Activated CD4-positive, alpha-beta T cell treated with anti-CD3 and anti-CD28 coated beads, Interleukin-2, amount 50 U/mL, for 24 hours (primary cell): ENCODE measurements around the gene ATXN10.
"Not testable (repeated sequence)": the region's sequence is repeated elsewhere in the genome, so short reads cannot be mapped to it uniquely, and the experiment has no call there.

Experiments used
- DNase-seq, 2 donors: peaks; one replicate each; pipeline ENCODE4 v3.0.0-alpha.2; 2020; ENCODE audit warnings: low read depth in 1 of 2, low spot score in 1 of 2

Gene ATXN10

GRCh38 chr22:45640941-45641621 lies 30.6 kb upstream of the ATXN10 start:
- DNase-seq = no peak

DNA sequence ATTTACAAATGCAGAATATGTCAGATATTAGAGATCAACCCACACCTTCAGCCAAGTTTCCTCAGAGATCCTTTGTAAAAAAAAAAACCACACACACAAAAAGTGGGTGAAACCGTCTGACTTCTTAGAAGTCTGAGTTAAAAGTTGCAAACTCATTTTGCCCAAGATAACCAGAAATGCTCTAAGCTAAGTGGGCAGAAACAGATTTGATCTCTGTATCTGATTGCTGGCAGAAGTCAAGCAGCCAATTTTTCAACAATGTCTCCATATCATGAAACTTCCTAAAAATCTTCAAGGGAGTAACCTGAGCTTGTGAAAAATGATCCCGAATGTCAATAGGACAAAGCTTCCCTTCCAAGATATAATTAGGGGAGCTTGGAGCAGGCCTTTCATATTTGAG lies 28.6 kb upstream of the ATXN10 start:
- no peak for DNase-seq

GRCh38 chr22:45644714-45645113 lies 26.9 kb upstream of the ATXN10 start:
- DNase-seq = no peak

GRCh38 chr22:45645150-45645525 lies 26.5 kb upstream of the ATXN10 start:
- DNase-seq = no peak

- peak; percentile 61 to 77 for DNase-seq
Measured at GRCh38 chr22:45645526-45646414, 25.9 kb upstream of the ATXN10 start.

DNA sequence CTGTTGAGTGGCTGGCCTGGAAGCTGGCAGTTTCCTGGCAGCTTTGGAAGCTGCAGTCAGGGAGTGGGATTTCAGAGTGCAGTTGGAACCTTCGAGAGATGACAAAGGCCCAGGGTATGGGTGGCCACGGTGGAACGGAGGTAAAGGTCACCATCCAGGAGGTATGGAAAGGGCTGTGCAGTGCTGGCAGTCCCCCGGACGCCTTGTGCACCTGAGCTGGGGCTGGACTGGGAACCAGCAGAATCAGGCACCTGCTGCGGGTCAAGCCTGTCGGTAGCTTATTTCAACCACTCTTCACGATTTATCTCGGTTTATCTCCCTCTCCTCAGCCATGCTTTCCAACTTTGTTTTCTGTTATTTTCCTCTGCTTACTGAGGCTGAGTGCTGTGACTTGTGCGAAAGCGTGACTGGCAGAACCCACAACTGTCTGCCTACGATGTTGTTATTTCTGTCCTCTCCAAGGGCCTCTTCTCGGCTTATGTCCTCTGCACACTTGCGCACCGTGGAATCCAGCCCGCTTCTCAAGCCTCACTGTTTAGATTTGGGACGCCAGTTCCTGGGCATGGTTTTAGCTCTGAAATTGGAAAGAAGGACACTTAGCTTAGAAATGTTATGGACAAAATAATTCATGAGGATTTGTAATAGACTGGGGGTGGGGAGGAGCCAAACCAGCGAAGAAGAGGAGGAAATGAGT lies 24.0 kb upstream of the ATXN10 start:
- DNase-seq = no peak

DNA sequence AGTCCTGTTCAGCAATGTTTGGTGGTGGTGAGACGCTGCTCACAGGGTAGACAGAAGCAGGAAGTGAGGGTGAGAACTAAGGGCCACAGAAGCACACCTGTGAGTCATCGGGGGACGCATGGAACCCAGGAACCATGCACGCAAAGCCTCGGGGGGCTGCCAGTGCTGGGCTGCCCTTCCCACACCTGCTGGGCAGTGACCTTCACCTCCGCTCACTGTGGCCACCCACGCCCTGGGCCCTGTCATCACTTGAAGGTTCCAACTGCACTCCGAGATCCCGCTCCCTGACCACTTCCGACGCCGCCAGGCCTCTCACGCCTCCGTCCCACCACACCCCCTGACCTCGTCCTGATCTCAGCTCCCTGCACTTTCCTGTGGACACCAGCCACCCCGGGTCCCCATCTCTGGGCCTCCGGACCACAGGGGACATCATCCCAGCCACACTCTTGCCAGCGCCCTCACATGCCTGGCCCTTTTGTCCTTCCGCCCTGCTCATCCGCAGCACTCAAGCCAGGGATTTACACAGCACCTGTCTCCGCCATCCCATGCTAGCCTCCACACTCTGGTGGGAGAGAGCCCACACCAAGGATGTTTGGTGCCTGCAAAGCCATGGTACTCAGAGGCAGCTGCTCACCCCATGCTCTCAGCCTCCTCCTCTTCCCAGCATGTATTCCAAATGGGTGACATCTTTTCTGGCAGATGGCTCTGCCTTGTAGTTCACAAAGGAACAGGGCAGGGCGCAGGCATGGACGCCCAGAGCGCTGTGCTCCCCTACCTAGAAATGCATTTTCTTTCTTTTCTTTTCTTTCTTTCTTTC lies 23.1 kb upstream of the ATXN10 start:
- DNase-seq = no peak

GRCh38 chr22:45649809-45650208 lies 21.8 kb upstream of the ATXN10 start:
- no peak for DNase-seq

DNA sequence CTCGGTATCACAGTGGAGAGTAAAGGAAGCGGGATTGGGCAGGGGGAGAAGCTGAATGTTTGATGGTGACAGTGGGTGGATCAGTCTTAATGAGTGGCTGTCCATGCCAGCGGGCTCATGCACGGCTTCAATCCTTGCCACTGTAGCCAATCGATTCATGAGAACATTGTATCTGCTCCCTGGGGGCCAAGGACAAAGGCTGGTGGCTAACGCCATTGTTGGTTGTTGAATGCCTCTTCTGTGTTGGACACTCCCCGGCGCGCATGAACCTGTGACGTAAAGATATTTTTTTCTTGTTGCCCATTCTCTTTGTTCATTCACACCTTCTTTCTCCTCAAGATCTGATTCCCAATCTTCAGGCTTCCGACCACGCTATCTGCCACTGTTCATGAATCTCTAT lies 20.9 kb upstream of the ATXN10 start:
- no peak for DNase-seq

DNA sequence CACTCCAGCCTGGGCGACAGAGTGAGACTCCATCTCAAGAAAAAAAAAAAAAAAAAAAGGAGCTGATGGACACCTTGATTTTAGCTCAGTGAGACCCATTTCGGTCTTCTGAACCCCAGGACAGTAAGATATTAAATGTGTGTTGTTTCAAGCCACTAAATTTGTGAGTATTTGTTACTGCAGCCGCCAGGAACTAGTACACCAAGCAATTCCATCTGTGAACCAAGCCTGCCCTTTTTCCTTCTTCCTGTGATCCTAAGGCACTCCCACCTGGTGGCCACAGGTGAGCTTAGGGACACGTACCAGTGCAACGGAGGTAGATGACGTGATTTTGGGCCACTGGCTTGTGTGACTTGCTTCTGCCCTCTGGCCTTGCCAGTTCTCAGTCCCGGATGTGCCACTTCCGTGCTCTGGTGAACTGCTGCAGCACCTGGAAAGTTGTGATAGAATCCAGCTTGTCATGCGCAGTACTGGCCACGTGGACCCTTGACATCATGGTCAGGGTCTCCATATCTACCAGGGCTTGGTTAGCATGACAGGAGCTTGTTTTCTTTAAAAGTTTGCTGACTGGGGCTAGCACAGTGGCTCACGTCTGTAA lies 19.6 kb upstream of the ATXN10 start:
- no peak for DNase-seq

DNA sequence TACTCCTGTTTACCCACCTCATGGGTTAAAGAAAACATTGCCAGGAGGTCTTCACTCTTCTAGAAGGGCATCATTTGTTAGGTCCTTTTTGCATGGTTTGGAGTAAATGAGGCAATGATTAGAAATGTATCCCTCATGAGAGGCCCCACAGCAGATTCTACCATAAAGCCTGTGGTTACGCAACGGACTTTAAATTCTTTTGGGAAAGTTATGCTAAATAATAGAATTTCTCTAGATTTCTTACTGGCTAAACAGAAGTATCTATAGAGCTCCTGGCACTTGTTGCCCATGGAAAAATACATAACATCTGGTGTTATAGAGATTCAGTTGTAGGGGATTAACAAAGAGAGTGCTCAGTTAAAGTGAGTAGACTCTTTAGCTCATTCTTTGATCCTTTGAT lies 15.1 kb upstream of the ATXN10 start:
- no peak for DNase-seq

DNA sequence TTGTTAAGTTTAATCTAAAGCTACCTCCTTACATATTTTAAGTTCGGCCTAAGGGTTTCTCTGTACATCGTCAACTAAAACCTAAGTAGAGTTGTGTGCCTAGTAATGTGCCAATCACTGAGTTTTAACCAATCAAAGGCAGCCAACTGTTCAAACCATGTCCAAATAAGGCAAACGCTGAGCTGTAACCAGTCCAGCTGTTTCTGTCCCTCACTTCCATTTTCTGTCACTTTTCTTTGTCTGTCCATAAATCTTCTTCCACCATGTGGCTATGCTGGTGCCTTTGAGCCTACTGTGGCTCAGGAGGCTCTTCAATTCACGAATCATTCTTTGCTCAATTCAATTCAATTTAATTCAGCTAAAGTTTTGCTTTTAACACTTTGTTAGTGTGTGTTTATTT lies 13.9 kb upstream of the ATXN10 start:
- DNase-seq = no peak

GRCh38 chr22:45664136-45664646 lies 7.4 kb upstream of the ATXN10 start:
- no peak for DNase-seq

- DNase-seq = no peak
Measured at GRCh38 chr22:45667486-45667885, 4.1 kb upstream of the ATXN10 start.

GRCh38 chr22:45670363-45670762 lies 1.3 kb upstream of the ATXN10 start:
- DNase-seq = not testable (repeated sequence)

DNA sequence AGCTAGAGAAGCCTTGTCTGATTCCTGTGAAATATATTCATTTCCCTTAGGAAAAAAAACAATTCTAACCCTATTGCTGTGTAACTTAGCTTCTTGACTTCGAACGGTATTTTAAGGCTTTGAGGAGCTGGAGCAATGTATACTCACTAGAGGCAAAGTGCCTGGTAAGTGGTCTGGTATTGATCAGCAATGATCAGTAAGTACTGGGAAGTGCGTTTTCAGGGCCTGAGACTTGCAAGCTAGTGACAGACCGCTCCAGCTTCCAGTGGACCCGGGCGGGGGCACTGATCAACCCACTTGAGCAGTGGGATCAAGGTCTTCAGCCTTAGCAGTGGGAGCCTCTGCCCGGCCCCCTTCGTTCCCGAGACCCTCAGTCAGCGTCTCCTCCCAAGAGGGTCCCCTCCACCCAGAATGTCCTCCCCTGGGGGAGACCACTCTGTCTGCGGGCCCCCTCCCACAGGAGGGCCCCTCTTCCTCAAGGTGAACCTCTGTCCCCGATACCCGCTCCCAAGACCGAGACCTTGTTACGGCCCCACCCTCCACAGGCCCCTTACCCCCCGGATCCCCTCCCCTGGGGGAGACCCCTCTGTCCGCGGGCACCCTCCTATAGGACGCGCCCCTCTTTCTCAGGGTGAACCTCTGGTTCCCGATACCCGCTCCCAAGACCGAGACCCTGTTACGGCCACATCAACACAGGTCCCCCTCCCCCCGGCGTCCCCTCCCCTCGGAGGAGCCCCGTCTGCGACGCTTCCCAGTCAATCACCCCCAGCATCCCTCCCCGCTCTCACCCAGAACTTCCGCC lies 452 bp upstream of the ATXN10 start:
- DNase-seq = no peak

DNA sequence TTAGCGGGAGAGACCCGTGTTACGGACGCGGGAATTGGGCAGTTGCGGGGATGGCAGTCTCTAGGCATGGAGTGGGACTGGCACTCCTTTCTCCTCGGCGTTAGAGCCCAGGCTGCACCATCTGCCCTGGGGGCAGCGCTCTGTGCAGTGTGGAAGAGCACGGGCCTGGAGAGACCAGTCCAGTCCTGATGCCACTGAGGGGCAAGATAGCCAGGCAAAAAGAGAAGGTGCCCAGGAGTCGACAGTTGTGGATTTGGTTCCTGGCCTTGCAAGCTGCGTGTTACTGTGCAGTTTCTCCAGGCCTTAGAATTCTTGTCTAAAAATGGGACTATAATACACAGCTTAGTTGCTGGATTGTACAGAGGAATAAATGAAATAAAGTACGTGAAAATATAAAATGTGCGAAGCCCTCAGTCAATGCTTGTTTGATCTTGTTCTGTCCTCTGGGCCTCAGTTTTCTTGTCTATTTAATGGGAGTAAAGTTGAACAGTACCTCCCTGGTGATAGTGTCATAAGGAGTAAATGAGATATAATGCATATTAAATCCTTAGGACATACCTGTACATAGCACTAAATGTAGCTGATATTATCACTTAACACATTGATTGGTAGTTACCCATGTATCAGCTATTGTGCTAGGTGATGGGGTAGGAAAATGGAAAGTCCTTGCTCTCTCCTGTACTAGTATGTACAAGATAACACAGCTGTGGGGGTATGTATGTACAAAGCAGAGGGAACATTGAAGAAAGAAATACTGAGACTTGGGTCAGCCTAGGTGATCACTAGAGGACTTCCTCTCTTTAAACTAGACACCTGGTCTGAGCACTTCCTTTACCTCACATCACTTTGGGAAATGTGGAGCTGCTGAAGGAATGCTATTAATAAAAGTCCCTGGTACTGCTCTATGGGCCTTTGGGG lies 1.2 kb downstream of the ATXN10 start:
- DNase-seq = no peak

DNA sequence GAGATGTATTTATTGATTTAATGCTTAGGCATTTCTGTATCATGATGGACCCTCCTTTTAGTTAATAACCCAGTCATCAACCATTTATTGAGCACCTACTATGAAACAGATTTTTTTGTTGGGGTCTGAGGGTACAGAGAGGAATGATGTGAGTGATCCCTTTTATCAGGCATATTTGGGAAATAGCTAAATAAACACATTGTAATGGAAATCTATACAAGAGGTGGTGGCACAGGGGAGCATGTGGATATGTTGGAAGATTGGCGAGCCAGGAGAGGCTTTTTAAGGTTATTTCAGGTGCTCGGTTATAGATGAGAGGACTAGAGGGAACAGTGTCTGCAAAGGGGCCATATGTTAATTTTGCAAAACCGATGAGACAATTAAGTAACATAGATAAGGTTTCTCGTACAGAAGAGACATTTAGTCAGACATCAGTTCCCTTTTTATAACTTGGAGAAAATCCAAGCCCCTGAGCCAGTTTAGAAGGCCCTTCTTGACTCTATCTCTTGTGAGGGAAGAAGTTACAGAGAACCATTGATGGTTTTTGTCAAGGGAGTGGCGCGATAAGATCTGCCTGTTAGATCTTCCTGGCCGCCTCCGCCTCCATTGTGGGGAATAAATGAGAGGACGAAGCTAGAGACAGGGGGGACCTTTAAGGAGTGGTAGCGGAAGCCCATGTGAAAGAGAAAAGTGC lies 2.0 kb downstream of the ATXN10 start:
- no peak for DNase-seq
